K562 (cell line): ENCODE data around the gene CHML. TPM values are rescaled to one million over a fixed set of nuclear protein-coding genes. Genes with fewer than 3 reads are reported as not detected.

ENCODE experiments used
- ATAC-seq: fragments of 200-7000 bp; cut with Tn5 transposase; 3 replicates; pipeline ENCODE4 v1.9.1; 2020; ENCODE audit warnings: moderate library complexity
- BruUV-seq: library from RNA; stranded (reverse); fragments of 400-500 nt; replicated peaks from 2 replicates; lab custom pipeline; 2021; lab: Mats Ljungman, UMichigan
- CTCF ChIA-PET: fragments of 300-600 bp; formaldehyde crosslinking; extraction: SDS; loops from one replicate; lab custom pipeline; 2021; ENCODE audit warnings: low intra/inter-chr PET ratio; lab: Yijun Ruan, JAX
- POLR2A ChIA-PET: fragments of 300-600, 350-650 bp; sonication (Branson Sonifier 250); formaldehyde crosslinking; extraction: SDS; loops from one replicate; lab custom pipeline; 2021; ENCODE audit warnings: antibody characterized with exemption, inconsistent platforms; lab: Yijun Ruan, JAX
- DNase-seq, 4 experiments: peaks; one replicate each; pipeline versions ENCODE4 v3.0.0 to v3.0.0-alpha.2; 2011 to 2018; ENCODE audit warnings: low spot score in 3 of 4, mixed read lengths in 3 of 4; ENCODE audit errors: extremely low read depth in 1 of 4
- FAIRE-seq: peaks from 2 replicates; lab custom pipeline; 2011; peaks lifted over from hg19 to GRCh38; lab: Jason Lieb, UNC
- H2AFZ ChIP-seq: 2 replicates; pipeline ENCODE4 v1.6.0; 2011; ENCODE audit warnings: low read depth, low read length, control low read depth, inconsistent platforms
- H3K27ac ChIP-seq: fragments of 200-600 bp; 3 replicates; pipeline ENCODE4 v1.8.0; 2011; ENCODE audit warnings: low read depth, mild to moderate bottlenecking, control low read depth, inconsistent platforms, low read length, moderate library complexity, mixed read lengths; ENCODE audit errors: extremely low read depth
- H3K27me3 ChIP-seq, 2 experiments: fragments of 300-600 bp in 1 of 2; 2 replicates in 1 of 2; 3 replicates in 1 of 2; pipeline versions ENCODE4 v1.6.0 to v1.8.0; 2011; ENCODE audit warnings: inconsistent platforms in 2 of 2, low read length in 2 of 2, mild to moderate bottlenecking in 1 of 2, mixed read lengths in 1 of 2, moderate library complexity in 1 of 2; ENCODE audit not compliant: control insufficient read depth in 2 of 2, insufficient read depth in 2 of 2
- H3K36me3 ChIP-seq: fragments of 300-600 bp; 3 replicates; pipeline ENCODE4 v1.8.0; 2011; ENCODE audit warnings: mild to moderate bottlenecking, low read length, inconsistent platforms; ENCODE audit not compliant: control insufficient read depth, insufficient read depth
- H3K4me1 ChIP-seq, 2 experiments: fragments of 200-600 bp in 1 of 2; replicated peaks in 1 of 2; 2 replicates in 1 of 2; 3 replicates in 1 of 2; pipeline versions ENCODE4 v1.5.1 to v1.8.0; 2011; ENCODE audit warnings: inconsistent platforms in 2 of 2, low read length in 2 of 2, mild to moderate bottlenecking in 1 of 2, mixed read lengths in 1 of 2, moderate library complexity in 1 of 2; ENCODE audit not compliant: control insufficient read depth in 2 of 2, insufficient read depth in 2 of 2
- H3K4me2 ChIP-seq: 2 replicates; pipeline ENCODE4 v1.6.1; 2011; ENCODE audit warnings: low read length, control low read depth, inconsistent platforms, mixed read lengths; ENCODE audit not compliant: insufficient read depth
- H3K4me3 ChIP-seq: fragments of 200-600 bp; sonication (generic), shearing (Covaris generic); 2 replicates; pipeline ENCODE4 v1.5.1; 2016; ENCODE audit warnings: control low read depth, inconsistent platforms
- H3K79me2 ChIP-seq: fragments of 200-600 bp; 3 replicates; pipeline ENCODE4 v1.8.0; 2011; ENCODE audit warnings: low read length, inconsistent platforms; ENCODE audit not compliant: control insufficient read depth, insufficient read depth
- H3K9ac ChIP-seq, 2 experiments: 2 replicates each; pipeline versions ENCODE4 v1.6.0 to v1.6.1; 2011; ENCODE audit warnings: low read depth in 2 of 2, low read length in 2 of 2, control low read depth in 1 of 2, inconsistent platforms in 1 of 2, mild to moderate bottlenecking in 1 of 2, mixed read lengths in 1 of 2; ENCODE audit not compliant: insufficient read depth in 1 of 2
- H3K9me1 ChIP-seq: one replicate; pipeline ENCODE4 v1.6.0; 2011; ENCODE audit warnings: inconsistent platforms, mild to moderate bottlenecking, low read length, moderate library complexity; ENCODE audit not compliant: control insufficient read depth, insufficient read depth
- H3K9me3 ChIP-seq: replicated peaks from 2 replicates; pipeline ENCODE4 v1.5.1; 2011; ENCODE audit warnings: low read depth, low read length, inconsistent platforms; ENCODE audit not compliant: control insufficient read depth, insufficient read depth
- H4K20me1 ChIP-seq: replicated peaks from 2 replicates; pipeline ENCODE4 v1.6.1; 2011; ENCODE audit warnings: low read length, inconsistent platforms, mixed read lengths; ENCODE audit not compliant: control insufficient read depth, insufficient read depth
- ARNT ChIP-seq, 2 experiments: fragments of 450-650 bp; IDR thresholded peaks; 2 replicates each; pipeline ENCODE4 v1.6.1; 2016; ENCODE audit warnings: mild to moderate bottlenecking in 1 of 2
- CHD4 ChIP-seq: fragments of 200-600 bp; sonication (generic); IDR thresholded peaks from 3 replicates; pipeline ENCODE4 v1.6.1; 2012; ENCODE audit warnings: low read depth, mild to moderate bottlenecking, mixed read lengths, low read length, inconsistent platforms; ENCODE audit not compliant: insufficient read depth, insufficient replicate concordance, poor library complexity, severe bottlenecking
- HDAC6 ChIP-seq: IDR thresholded peaks from 2 replicates; pipeline ENCODE4 v1.6.1; 2012; ENCODE audit warnings: low read depth, mild to moderate bottlenecking, control low read depth, inconsistent platforms, low read length, moderate library complexity
- JUND ChIP-seq, 2 experiments: IDR thresholded peaks; 2 replicates in 1 of 2; 3 replicates in 1 of 2; pipeline ENCODE4 v1.6.1; 2011; ENCODE audit warnings: borderline replicate concordance in 2 of 2, low read depth in 2 of 2, low read length in 2 of 2, improper control_type of control experiment in 1 of 2, missing biosample characterization in 1 of 2, missing genetic modification characterization in 1 of 2, missing genetic modification reagents in 1 of 2
- MEIS2 ChIP-seq: fragments of 450-650 bp; IDR thresholded peaks from 2 replicates; pipeline ENCODE4 v1.6.1; 2014; ENCODE audit warnings: mild to moderate bottlenecking; ENCODE audit not compliant: partially characterized antibody
- POLR2AphosphoS2 ChIP-seq: IDR thresholded peaks from 2 replicates; pipeline ENCODE4 v1.6.1; 2012; ENCODE audit warnings: low read length, improper control_type of control experiment
- SP1 ChIP-seq: sonication (generic); formaldehyde crosslinking; IDR thresholded peaks from 2 replicates; pipeline ENCODE4 v1.8.1; 2022; ENCODE audit warnings: mild to moderate bottlenecking, missing genetic modification reagents
- TAF9B ChIP-seq: fragments of 450-650 bp; IDR thresholded peaks from 2 replicates; pipeline ENCODE4 v1.6.1; 2018; ENCODE audit warnings: mild to moderate bottlenecking; ENCODE audit not compliant: partially characterized antibody
- TBP ChIP-seq: optimal IDR thresholded peaks from 2 replicates; pipeline ENCODE3; 2011; ENCODE audit warnings: low read depth, low read length, improper control_type of control experiment
- ZNF518B ChIP-seq: fragments of 250-450 bp; sonication (Bioruptor Pico); IDR thresholded peaks from 2 replicates; pipeline ENCODE4 v1.5.0; 2021; ENCODE audit warnings: mild to moderate bottlenecking, moderate library complexity
- ZNF717 ChIP-seq: fragments of 250-450 bp; sonication (Bioruptor Pico); IDR thresholded peaks from 2 replicates; pipeline ENCODE4 v1.5.0; 2021
- ZNF785 ChIP-seq: fragments of 250-450 bp; sonication (Bioruptor Pico); IDR thresholded peaks from 2 replicates; pipeline ENCODE4 v1.4.0; 2020; ENCODE audit warnings: mild to moderate bottlenecking
- WGBS: fragments of 100-300 bp; shearing (Covaris generic); methylation state at CpG from one replicate; pipeline ENCODE4 v1.1.6; 2016; ENCODE audit warnings: low coverage, mixed read lengths; ENCODE audit not compliant: insufficient coverage; ENCODE audit errors: missing lambda C conversion rate; 5-methylcytosine and 5-hydroxymethylcytosine counted together
- in situ Hi-C: fragments of 300-500 bp; cut with MboI; formaldehyde crosslinking; loops from 4 replicates; pipeline ENCODE4 v1.15.0; 2018; ENCODE audit warnings: inconsistent platforms, mixed read lengths
- intact Hi-C: fragments of 100-400 bp; cut with micrococcal nuclease; formaldehyde crosslinking; loops from 2 replicates; pipeline ENCODE4 v1.14.2; 2022
- polyA plus RNA-seq, 8 experiments: library from polyadenylated mRNA; depleted of rRNA in 4 of 8; stranded (reverse) in 5 of 8; unstranded in 3 of 8; fragments of >200 nt; fragmentation: Nextera tagmentation in 2 of 8; fragmentation: Illumina TruSeq in 1 of 8; extraction: Ambion mirVana in 2 of 8; extraction: Trizol in 1 of 8; gene quantifications; 2 replicates each; pipeline versions ENCODE4 v1.2.1 to v1.2.3, GENCODE V29; 2011 to 2014; ENCODE audit warnings: inconsistent platforms in 1 of 8, missing spikeins in 1 of 8
- total RNA-seq, 7 experiments: library from RNA; depleted of rRNA in 6 of 7; stranded (reverse); fragments of >200 nt in 6 of 7; fragmentation: Illumina TruSeq in 2 of 7; extraction: Trizol in 2 of 7; gene quantifications; 2 replicates each; pipeline versions ENCODE4 v1.2.1 to v1.2.3, GENCODE V29; 2011 to 2021; ENCODE audit warnings: low replicate concordance in 1 of 7
- TF ChIP-seq, protein P1 (sequence below), 2 experiments: fragments of 450-650 bp in 1 of 2; sonication (generic) in 1 of 2; formaldehyde crosslinking in 1 of 2; IDR thresholded peaks in 1 of 2; conservative IDR thresholded peaks in 1 of 2; 2 replicates each; pipeline versions ENCODE4 v1.6.1 to v1.8.1; 2016 to 2023; ENCODE audit warnings: mild to moderate bottlenecking in 2 of 2, moderate library complexity in 2 of 2, inconsistent platforms in 1 of 2, missing genetic modification reagents in 1 of 2

The CHML gene
- total and polyA plus RNA-seq, 9 of the 15 experiments (the other 6 are each of a cell fraction or from before 2014, with no cell fraction given), result 13.0 to 88.3 (median 62.8) TPM

DNA sequence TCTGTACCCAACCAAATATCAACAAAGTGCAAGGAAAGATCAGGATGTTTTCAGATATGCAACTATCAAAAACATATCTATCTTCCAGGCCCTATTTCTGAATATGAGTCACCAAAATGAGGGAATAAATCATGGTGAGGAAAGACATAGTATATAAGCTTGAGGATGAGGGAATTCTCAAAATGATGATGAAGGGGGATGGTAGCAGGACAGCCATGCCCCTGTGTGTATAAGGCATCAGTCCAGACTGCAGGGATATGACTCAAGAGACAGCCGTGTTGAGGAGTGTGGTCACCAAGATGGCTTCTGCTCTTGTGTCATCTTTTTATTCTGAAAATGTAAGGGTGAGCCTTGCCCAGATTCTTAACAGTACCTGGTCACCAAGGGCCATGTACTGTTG lies 7.5 kb upstream of the CHML start:
- no TSS peak for BruUV-seq

GRCh38 chr1:241646201-241646600 lies 6.0 kb upstream of the CHML start:
- intact Hi-C loops, result no loop called here
- peaks cover 15% of the 10 kb centered on the region for H3K9me3 ChIP-seq
- peak overlapping the region; percentile 53 for H2AFZ ChIP-seq
- no peak overlapping the region for H3K4me2 ChIP-seq
- no peak overlapping the region; a peak in 1 of 4 replicates for H3K9ac ChIP-seq
- DNase-seq (no peak), ATAC-seq (no peak; the same call in 2 of the 3 replicates), FAIRE-seq (no peak)
- POLR2A ChIA-PET, result interaction anchor here (1.1 kb wide), 1 partner anchor 301 kb away, joined by 3 read pairs; no protein-coding TSS in a partner anchor
- no peaks in the 10 kb centered on the region for H4K20me1 ChIP-seq
- no TSS peak for BruUV-seq
- no peak overlapping the region for H3K4me3 ChIP-seq
- H3K9me1 ChIP-seq, result no peaks in the 10 kb centered on the region
- CTCF ChIA-PET, result no interaction called here
- H3K79me2 ChIP-seq, result no peaks in the 10 kb centered on the region
- H3K27me3 ChIP-seq, result no peaks in the 10 kb centered on the region
- H3K4me1 ChIP-seq, result no peaks in the 10 kb centered on the region; a peak in 2 of 5 replicates
- in situ Hi-C loops, result no loop called here
- no peaks in the 10 kb centered on the region for H3K36me3 ChIP-seq
- no peak overlapping the region for H3K27ac ChIP-seq
- WGBS, result 59% methylated on average over 7 of the region's 7 CpGs
- TF ChIP-seq HDAC6 (no peak), CHD4 (no peak), TBP (no peak), SP1 (no peak), ARNT (IDR thresholded peaks at IDR 0.05) (no peak), ZNF518B (no peak), ZNF785 (CRISPR knock-in tag) (no peak), POLR2AphosphoS2 (no peak), TAF9B (no peak)

More for the DNA sequence above, 7.5 kb upstream of the CHML start:
- H3K4me3 ChIP-seq, result no peak overlapping the region
- peaks cover 1% of the 10 kb centered on the region for H3K9me3 ChIP-seq
- intact Hi-C loops, result no loop called here
- no peaks in the 10 kb centered on the region for H3K27me3 ChIP-seq
- no peak for DNase-seq
- H3K36me3 ChIP-seq, result no peaks in the 10 kb centered on the region
- ATAC-seq, result peak; percentile 25; the same call in 1 of the 3 replicates
- in situ Hi-C loops, result no loop called here
- peak overlapping the region; percentile 25; the same call in 1 of the 2 replicates for H2AFZ ChIP-seq
- no peaks in the 10 kb centered on the region for H4K20me1 ChIP-seq
- WGBS, result 29% methylated on average over 1 of the region's 1 CpG
- TF ChIP-seq JUND (IDR thresholded peaks at IDR 0.05; ENCODE audit: borderline replicate concordance, low read depth, low read length), result no peak
- peak; percentile 32; the same call in 1 of the 3 replicates for TF ChIP-seq JUND (tag; IDR thresholded peaks at IDR 0.05; ENCODE audit: borderline replicate concordance, low read depth, low read length)
- TF ChIP-seq, protein P1, sequence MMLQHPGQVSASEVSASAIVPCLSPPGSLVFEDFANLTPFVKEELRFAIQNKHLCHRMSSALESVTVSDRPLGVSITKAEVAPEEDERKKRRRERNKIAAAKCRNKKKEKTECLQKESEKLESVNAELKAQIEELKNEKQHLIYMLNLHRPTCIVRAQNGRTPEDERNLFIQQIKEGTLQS (IDR thresholded peaks at IDR 0.05), result peak; percentile 73
- TF ChIP-seq, protein P1 (CRISPR knock-in tag; conservative IDR thresholded peaks at IDR 0.05), result no peak
- TF ChIP-seq ZNF717 (CRISPR knock-in tag), result no peak
- TF ChIP-seq MEIS2, result peak; percentile 31
- TF ChIP-seq, all 486 proteins: peak for 3
- no peaks in the 10 kb centered on the region for H3K79me2 ChIP-seq
- FAIRE-seq, result no peak
- ChIA-PET CTCF (no interaction called here), POLR2A (interaction anchor here (1.9 kb wide), 1 partner anchor 10 kb away, joined by 4 read pairs; no protein-coding TSS in a partner anchor)
- no peak overlapping the region for H3K9ac ChIP-seq
- H3K27ac ChIP-seq, result no peak overlapping the region
- H3K9me1 ChIP-seq, result no peaks in the 10 kb centered on the region
- no peaks in the 10 kb centered on the region for H3K4me1 ChIP-seq
- H3K4me2 ChIP-seq, result no peak overlapping the region
